PC-9 (cell line): ENCODE results near the gene IER5L.

Experiments used
- EZH2 ChIP-seq: fragments of 200-600 bp; sonication (generic); IDR thresholded peaks from 2 replicates; pipeline ENCODE4 v1.8.0; 2017; ENCODE audit warnings: antibody characterized with exemption, low read depth
- TF ChIP-seq, protein P1 (sequence below): fragments of 200-600 bp; sonication (generic); conservative IDR thresholded peaks from 2 replicates; pipeline ENCODE4 v1.6.1; 2017; ENCODE audit warnings: mixed run types, antibody characterized with exemption, mild to moderate bottlenecking, moderate library complexity

DNA sequence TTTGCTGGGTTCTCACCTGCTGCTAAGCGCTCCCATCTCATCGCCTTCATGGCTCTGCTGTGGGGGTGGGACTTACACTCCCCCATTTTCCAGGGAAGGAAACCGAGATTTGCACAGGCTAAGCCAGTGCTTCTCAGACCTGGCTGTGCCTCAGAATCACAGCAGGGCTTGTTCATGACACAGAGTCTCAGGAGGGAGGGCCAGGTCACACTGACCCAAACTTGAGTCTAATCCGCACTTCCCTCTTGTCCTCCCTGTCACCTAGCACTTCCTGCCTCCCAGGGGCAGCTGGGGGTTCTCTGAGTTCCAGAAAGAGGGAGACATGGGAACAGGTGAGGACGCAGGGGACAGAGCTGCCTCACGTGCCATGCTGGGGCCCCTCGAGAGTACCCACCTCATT, 15.6 kb upstream of the IER5L start:
- no peak for TF ChIP-seq EZH2
- TF ChIP-seq, protein P1, sequence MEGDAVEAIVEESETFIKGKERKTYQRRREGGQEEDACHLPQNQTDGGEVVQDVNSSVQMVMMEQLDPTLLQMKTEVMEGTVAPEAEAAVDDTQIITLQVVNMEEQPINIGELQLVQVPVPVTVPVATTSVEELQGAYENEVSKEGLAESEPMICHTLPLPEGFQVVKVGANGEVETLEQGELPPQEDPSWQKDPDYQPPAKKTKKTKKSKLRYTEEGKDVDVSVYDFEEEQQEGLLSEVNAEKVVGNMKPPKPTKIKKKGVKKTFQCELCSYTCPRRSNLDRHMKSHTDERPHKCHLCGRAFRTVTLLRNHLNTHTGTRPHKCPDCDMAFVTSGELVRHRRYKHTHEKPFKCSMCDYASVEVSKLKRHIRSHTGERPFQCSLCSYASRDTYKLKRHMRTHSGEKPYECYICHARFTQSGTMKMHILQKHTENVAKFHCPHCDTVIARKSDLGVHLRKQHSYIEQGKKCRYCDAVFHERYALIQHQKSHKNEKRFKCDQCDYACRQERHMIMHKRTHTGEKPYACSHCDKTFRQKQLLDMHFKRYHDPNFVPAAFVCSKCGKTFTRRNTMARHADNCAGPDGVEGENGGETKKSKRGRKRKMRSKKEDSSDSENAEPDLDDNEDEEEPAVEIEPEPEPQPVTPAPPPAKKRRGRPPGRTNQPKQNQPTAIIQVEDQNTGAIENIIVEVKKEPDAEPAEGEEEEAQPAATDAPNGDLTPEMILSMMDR, result no peak
